Epithelial cell of proximal tubule (primary cell): ENCODE measurements around the gene EMC6. TPM values are rescaled to one million over a fixed set of nuclear protein-coding genes. Genes with fewer than 3 reads are reported as not detected.
A peak's percentile ranks its signal among the peaks of the same experiment; 100 is the strongest.

Source experiments
- DNase-seq: peaks from one replicate; pipeline ENCODE4 v3.0.0-alpha.2; 2011; ENCODE audit warnings: low read depth
- H3K4me3 ChIP-seq: 2 replicates; pipeline ENCODE4 v1.5.1; 2011; ENCODE audit warnings: low read depth, mild to moderate bottlenecking, low read length
- total RNA-seq: library from RNA; depleted of rRNA; stranded (reverse); fragments of >200 nt; gene quantifications from 2 replicates; pipeline ENCODE4 v1.2.3, GENCODE V29; 2015
- TF ChIP-seq, protein P1 (sequence below): conservative IDR thresholded peaks from 2 replicates; pipeline ENCODE4 v1.5.1; 2012; ENCODE audit warnings: low read depth, mild to moderate bottlenecking, low read length

Gene EMC6
- total RNA-seq, 1 donor from 2014 or later = 25.6 TPM

DNA sequence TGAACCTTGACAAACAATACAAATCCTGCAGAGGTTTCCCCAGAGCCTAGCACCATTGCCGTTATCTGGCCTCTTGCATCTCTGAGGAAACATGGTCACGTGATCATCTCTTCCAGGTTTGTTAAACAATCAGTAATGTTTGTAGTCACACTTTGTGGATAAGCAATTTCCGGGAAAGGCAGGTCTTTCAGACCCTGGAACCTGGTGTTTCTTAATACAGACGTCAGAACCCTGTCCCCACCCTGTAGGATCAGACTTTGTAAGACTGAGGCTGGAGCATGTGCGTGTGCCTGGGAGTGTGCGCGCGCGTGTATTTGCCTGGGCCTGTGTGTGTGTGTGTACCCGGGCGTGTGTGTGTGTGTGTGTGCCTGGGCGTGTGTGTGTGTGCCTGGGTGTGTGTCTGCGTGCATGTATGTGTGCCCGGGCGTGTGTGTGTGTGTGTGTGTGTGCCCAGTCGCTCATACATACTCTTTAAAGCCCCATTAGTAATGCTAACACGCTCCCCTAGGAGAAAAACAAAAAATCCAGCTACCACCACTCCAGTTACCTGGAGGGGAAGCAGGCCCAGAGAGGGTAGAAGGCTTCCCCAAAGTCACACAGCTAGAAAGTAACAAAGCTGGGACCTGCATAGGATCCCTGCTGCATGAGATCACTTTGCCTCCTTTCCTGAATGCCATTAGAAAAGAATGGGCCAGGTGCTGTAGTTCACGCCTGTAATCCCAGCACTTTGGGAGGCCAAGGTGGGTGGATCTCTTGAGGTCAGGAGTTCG is 26.7 kb upstream of the EMC6 start:
- TF ChIP-seq, protein P1, sequence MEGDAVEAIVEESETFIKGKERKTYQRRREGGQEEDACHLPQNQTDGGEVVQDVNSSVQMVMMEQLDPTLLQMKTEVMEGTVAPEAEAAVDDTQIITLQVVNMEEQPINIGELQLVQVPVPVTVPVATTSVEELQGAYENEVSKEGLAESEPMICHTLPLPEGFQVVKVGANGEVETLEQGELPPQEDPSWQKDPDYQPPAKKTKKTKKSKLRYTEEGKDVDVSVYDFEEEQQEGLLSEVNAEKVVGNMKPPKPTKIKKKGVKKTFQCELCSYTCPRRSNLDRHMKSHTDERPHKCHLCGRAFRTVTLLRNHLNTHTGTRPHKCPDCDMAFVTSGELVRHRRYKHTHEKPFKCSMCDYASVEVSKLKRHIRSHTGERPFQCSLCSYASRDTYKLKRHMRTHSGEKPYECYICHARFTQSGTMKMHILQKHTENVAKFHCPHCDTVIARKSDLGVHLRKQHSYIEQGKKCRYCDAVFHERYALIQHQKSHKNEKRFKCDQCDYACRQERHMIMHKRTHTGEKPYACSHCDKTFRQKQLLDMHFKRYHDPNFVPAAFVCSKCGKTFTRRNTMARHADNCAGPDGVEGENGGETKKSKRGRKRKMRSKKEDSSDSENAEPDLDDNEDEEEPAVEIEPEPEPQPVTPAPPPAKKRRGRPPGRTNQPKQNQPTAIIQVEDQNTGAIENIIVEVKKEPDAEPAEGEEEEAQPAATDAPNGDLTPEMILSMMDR = no peak
- peak; percentile 67 for DNase-seq
- H3K4me3 ChIP-seq = no peak overlapping the region

DNA sequence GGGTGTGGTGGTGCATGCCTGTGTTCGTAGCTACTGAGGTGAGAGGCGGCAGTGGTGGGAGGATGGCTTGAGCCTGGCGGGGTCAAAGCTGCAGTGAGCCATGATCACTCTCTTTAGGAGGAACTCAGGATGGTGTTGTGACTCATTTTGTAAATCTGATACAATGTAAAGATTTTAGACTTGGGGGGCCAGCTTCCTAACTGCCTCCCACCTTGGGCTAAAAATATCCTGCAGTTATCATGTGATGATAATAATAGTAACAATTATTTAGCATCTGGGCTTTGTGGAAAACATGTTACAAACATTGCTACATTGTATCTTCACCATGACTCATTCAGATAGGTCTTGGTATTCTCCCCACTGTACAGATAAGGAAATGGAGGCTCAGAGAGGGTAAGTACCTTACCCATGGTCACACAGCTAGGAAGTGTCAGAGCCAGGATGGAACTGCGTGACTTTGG is 24.7 kb upstream of the EMC6 start:
- DNase-seq = no peak
- no peak overlapping the region for H3K4me3 ChIP-seq
- TF ChIP-seq, protein P1 = no peak

DNA sequence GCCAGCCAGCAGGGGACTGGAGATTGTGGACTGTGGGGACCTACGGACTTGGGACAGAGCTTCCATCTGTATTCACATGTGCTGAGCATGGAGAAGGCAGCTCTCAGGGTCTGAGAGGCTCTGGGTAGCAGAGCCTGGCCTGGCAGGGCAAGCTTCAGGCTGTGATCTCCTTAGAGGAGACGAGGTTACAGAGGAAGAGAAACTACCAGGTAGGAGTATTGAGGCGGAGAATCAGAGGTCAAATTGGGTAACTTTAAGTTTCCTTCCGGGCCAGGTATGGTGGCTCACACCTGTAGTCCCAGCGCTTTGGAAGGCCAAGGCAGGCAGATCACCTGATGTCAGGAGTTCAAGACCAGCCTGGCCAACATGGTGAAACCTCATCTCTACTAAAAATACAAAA is 23.3 kb upstream of the EMC6 start:
- DNase-seq = no peak
- TF ChIP-seq, protein P1 = no peak

DNA sequence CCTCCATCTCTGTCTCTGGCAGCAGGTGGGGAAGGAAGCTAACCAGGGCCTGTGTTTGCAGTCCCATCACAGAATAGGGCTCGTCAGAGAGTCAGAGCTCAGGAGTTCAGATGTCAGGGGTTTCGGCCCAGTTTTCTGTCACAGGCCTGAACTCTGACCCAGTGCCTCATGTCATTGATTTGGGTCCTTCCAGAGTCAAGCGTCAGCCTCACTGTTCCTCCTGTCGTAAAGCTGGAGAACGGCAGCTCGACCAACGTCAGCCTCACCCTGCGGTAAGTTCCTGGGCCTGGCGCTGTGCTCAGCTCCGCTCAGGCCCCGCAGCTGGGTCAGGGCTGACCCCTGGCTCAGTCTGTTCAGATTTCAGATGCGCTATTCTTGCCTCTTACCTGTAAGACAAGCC is 21.4 kb upstream of the EMC6 start:
- H3K4me3 ChIP-seq = no peak overlapping the region
- TF ChIP-seq, protein P1 = no peak
- no peak for DNase-seq

More for the DNA sequence above, 23.3 kb upstream of the EMC6 start:
- no peak overlapping the region for H3K4me3 ChIP-seq

DNA sequence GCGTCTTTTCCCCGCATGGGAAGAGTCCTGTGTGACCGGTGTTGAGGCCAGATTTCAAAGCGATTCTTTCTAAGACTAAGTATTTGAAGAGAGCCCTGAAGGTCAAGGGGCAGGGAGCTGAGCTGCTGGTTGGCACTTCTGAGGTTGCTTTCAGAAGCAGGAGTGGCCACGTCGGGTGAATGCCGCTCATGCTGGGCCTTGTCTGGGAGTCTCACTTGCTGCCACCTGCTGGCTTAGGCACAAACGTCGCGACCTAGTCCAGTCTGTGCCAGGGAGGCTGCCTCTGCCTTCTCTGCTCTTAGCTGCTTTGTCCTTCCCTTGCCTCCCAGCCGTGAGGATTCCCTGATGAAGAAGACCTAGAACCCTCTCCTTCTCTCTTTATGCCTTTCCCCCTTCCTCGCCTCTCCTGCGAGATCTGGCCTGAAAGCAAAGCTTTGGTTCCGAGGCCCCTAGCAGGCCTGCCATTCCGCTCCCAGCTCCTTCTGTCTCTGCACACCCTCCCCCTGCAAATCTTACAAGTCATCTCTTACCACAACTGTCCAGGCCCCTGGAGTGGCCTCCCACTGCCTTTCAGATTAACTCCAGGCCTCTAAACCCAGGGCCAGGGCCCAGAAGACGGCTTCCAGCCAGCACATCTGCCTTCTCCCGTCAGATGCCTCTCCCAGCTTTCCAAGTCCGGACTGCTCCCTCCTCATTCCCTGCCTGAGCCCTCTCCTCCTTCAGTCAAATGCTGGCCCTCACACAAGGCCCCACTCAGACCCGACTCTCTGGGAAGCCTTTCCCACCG is 20.6 kb upstream of the EMC6 start:
- no peak overlapping the region for H3K4me3 ChIP-seq
- TF ChIP-seq, protein P1 = peak; percentile 64
- DNase-seq = no peak

DNA sequence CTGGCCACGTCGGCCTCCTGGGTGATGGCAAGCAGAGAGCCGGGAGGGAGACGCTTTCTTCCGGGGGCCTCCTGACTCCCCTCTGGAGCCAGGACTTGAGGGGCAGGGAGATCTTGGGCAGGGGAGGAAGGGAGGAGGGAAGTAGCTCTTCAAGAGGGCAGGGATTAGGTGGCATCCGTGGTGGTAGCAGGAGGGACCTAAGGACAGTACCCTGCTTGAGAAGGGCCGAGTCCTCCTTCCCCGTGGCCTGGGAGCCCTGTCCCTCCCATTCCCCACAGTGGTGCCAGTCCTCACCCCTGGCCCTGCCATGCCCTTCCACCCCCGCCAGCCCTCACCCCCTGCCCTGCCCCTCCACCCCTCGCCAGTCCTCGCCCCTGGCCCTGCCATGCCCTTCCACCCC is 12.8 kb upstream of the EMC6 start:
- TF ChIP-seq, protein P1 = no peak
- DNase-seq = no peak
- H3K4me3 ChIP-seq = no peak overlapping the region
